CD8-positive, alpha-beta memory T cell (primary cell): ENCODE results near the gene APBB3. TPM values are rescaled to one million over a fixed set of nuclear protein-coding genes. Genes with fewer than 3 reads are reported as not detected.

ENCODE experiments used
- CTCF ChIA-PET: fragments of 350-600 bp; sonication (Branson Sonifier 250); formaldehyde crosslinking; loops from one replicate; lab custom pipeline; 2021; ENCODE audit warnings: antibody characterized with exemption; lab: Charles Lee
- POLR2A ChIA-PET: fragments of 350-600 bp; sonication (Branson Sonifier 250); formaldehyde crosslinking; loops from one replicate; lab custom pipeline; 2021; ENCODE audit warnings: antibody characterized with exemption; lab: Charles Lee
- DNase-seq, 5 donors: peaks; one replicate each; pipeline versions ENCODE4 v3.0.0 to v3.0.0-alpha.2; 2020 to 2022; ENCODE audit warnings: mixed read lengths in 1 of 5
- H3K27ac ChIP-seq: one replicate; pipeline ENCODE4 v1.7.0; 2013; ENCODE audit warnings: low read depth, mild to moderate bottlenecking, low read length, moderate library complexity
- H3K27me3 ChIP-seq: 2 replicates; pipeline ENCODE4 v1.7.0; 2013; ENCODE audit warnings: low read length, mild to moderate bottlenecking; ENCODE audit not compliant: insufficient read depth, poor library complexity, severe bottlenecking
- H3K36me3 ChIP-seq: 2 replicates; pipeline ENCODE4 v1.7.0; 2013; ENCODE audit warnings: mild to moderate bottlenecking, low read length, moderate library complexity; ENCODE audit not compliant: insufficient read depth
- H3K4me1 ChIP-seq: 2 replicates; pipeline ENCODE4 v1.7.0; 2013; ENCODE audit warnings: mild to moderate bottlenecking, low read length, moderate library complexity; ENCODE audit not compliant: insufficient read depth
- H3K4me3 ChIP-seq: 2 replicates; pipeline ENCODE4 v1.7.0; 2013; ENCODE audit warnings: mild to moderate bottlenecking, low read length
- H3K9me3 ChIP-seq: 2 replicates; pipeline ENCODE4 v1.7.0; 2013; ENCODE audit warnings: mild to moderate bottlenecking, low read length
- H3K27ac Mint-ChIP-seq, 8 donors: one replicate each; pipeline ENCODE4 v1.8.0; 2020 to 2021; ENCODE audit warnings: mixed read lengths in 8 of 8, mild to moderate bottlenecking in 6 of 8, inconsistent platforms in 3 of 8, moderate library complexity in 3 of 8
- H3K27me3 Mint-ChIP-seq, 2 donors: one replicate each; pipeline ENCODE4 v1.8.0; 2020 to 2021; ENCODE audit warnings: mixed read lengths in 2 of 2, mild to moderate bottlenecking in 1 of 2, moderate library complexity in 1 of 2
- H3K36me3 Mint-ChIP-seq, 3 donors: one replicate each; pipeline ENCODE4 v1.8.0; 2020 to 2021; ENCODE audit warnings: mixed read lengths in 3 of 3, inconsistent platforms in 1 of 3, mild to moderate bottlenecking in 1 of 3
- H3K4me1 Mint-ChIP-seq, 3 donors: one replicate each; pipeline ENCODE4 v1.8.0; 2020 to 2021; ENCODE audit warnings: mixed read lengths in 3 of 3, inconsistent platforms in 1 of 3, mild to moderate bottlenecking in 1 of 3
- H3K4me3 Mint-ChIP-seq, 7 donors: one replicate each; pipeline ENCODE4 v1.8.0; 2020 to 2021; ENCODE audit warnings: mixed read lengths in 7 of 7, mild to moderate bottlenecking in 6 of 7, moderate library complexity in 4 of 7, inconsistent platforms in 2 of 7
- H3K9me3 Mint-ChIP-seq, 5 donors: one replicate each; pipeline ENCODE4 v1.8.0; 2020 to 2022; ENCODE audit warnings: mixed read lengths in 5 of 5, mild to moderate bottlenecking in 3 of 5, moderate library complexity in 2 of 5, inconsistent platforms in 1 of 5
- polyA plus RNA-seq: library from polyadenylated mRNA; unstranded; fragments of 300-500 nt; fragmentation: Illumina TruSeq; gene quantifications from one replicate; pipeline ENCODE4 v1.2.3, GENCODE V29; 2021
- total RNA-seq, 2 experiments: library from RNA; stranded (reverse); gene quantifications; one replicate each; pipeline ENCODE4 v1.2.3, GENCODE V29; 2021

APBB3 gene
- total and polyA plus RNA-seq, 3 experiments from 2014 or later, result 3.5 to 17.0 (median 14.1) TPM

GRCh38 chr5:140558542-140558941, 5.9 kb downstream of the APBB3 start:
- Mint-ChIP-seq H3K9me3 (no peaks in the 10 kb centered on the region), H3K27ac (peak overlapping the region in 5 of 8 donors; percentile 4 to 97 (median 95)), H3K4me3 (peak overlapping the region in 2 of 7 donors; percentile 33 to 91), H3K4me1 (peaks cover 47 to 62% (median 54%) of the 10 kb centered on the region in 3 donors), H3K27me3 (no peaks in the 10 kb centered on the region), H3K36me3 (peaks cover 3 to 47% (median 4%) of the 10 kb centered on the region in 3 donors)
- ChIA-PET CTCF (interaction anchor here (4.1 kb wide), 1 partner anchor 11 kb away, joined by 34 read pairs; the partner anchor contains the start of gene EIF4EBP3), POLR2A (interaction anchor here (0.9 to 2.1 kb wide), 2 partner anchors 12 to 81 kb away, joined by 4 to 5 read pairs; no protein-coding TSS in a partner anchor)
- no peak for DNase-seq
- Histone ChIP-seq H3K4me3 (no peak overlapping the region), H3K27ac (no peak overlapping the region), H3K36me3 (peaks cover 13% of the 10 kb centered on the region), H3K4me1 (peaks cover 40% of the 10 kb centered on the region), H3K9me3 (no peaks in the 10 kb centered on the region), H3K27me3 (no peaks in the 10 kb centered on the region)

- H3K4me3 Mint-ChIP-seq, result peak overlapping the region; percentile 77 to 97 (median 93)
- no peaks in the 10 kb centered on the region for H3K27me3 Mint-ChIP-seq
- peaks cover 13% of the 10 kb centered on the region for H3K36me3 ChIP-seq
- no peak for DNase-seq
- H3K36me3 Mint-ChIP-seq, result peaks cover 3 to 53% (median 4%) of the 10 kb centered on the region in 3 donors
- ChIA-PET CTCF (interaction anchor here (1.4 to 4.1 kb wide), 3 partner anchors 8 to 77 kb away, joined by 3 to 34 read pairs (median 4); partner anchors contain the start of gene EIF4EBP3), POLR2A (interaction anchor here (1.0 to 2.1 kb wide), 4 partner anchors 10 to 90 kb away, joined by 4 to 12 read pairs (median 6); partner anchors contain the start of genes EIF4EBP3, IK and NDUFA2)
- no peaks in the 10 kb centered on the region for H3K9me3 Mint-ChIP-seq
- H3K9me3 ChIP-seq, result no peaks in the 10 kb centered on the region
- no peaks in the 10 kb centered on the region for H3K27me3 ChIP-seq
- peak overlapping the region; percentile 91 to 99 (median 96) for H3K27ac Mint-ChIP-seq
- H3K27ac ChIP-seq, result peak overlapping the region; percentile 96
- no peak overlapping the region for H3K4me3 ChIP-seq
- H3K4me1 Mint-ChIP-seq, result peaks cover 49 to 62% (median 54%) of the 10 kb centered on the region in 3 donors
- peaks cover 34% of the 10 kb centered on the region for H3K4me1 ChIP-seq
Measured at GRCh38 chr5:140557965-140558364, 6.4 kb downstream of the APBB3 start.

- no peaks in the 10 kb centered on the region for H3K9me3 ChIP-seq
- Mint-ChIP-seq H3K27ac (peak within 1 kb of the TSS; percentile 91 to 99 (median 96)), H3K4me3 (peak within 1 kb of the TSS; percentile 77 to 97 (median 93)), H3K4me1 (peaks cover 48 to 59% (median 50%) of the 10 kb centered on the region in 3 donors), H3K9me3 (no peaks in the 10 kb centered on the region), H3K36me3 (peaks cover 3 to 51% (median 4%) of the 10 kb centered on the region in 3 donors), H3K27me3 (no peaks in the 10 kb centered on the region)
- peaks cover 30% of the 10 kb centered on the region for H3K4me1 ChIP-seq
- no peaks in the 10 kb centered on the region for H3K27me3 ChIP-seq
- peak within 1 kb of the TSS; percentile 60 for H3K4me3 ChIP-seq
- H3K27ac ChIP-seq, result peak within 1 kb of the TSS; percentile 96
- H3K36me3 ChIP-seq, result peaks cover 13% of the 10 kb centered on the region
- peak; percentile 75 to 89 (median 79) for DNase-seq
- POLR2A ChIA-PET, result interaction anchor here (1.0 to 2.1 kb wide), 6 partner anchors 8 to 155 kb away, joined by 3 to 12 read pairs (median 5); partner anchors contain the start of genes ANKHD1, EIF4EBP3, IK and NDUFA2
- CTCF ChIA-PET, result interaction anchor here (1.4 to 4.1 kb wide), 3 partner anchors 9 to 77 kb away, joined by 3 to 34 read pairs (median 4); partner anchors contain the start of gene EIF4EBP3
Measured at GRCh38 chr5:140557136-140557805, 7.1 kb downstream of the APBB3 start, which contains the start of gene SRA1. TSS of gene SRA1 (minus strand) at chr5:140557473. CDS start at chr5:140557452, 21 bp downstream.

GRCh38 chr5:140556438-140556837, 8.0 kb downstream of the APBB3 start:
- peak overlapping the region; percentile 77 to 97 (median 93) for H3K4me3 Mint-ChIP-seq

GRCh38 chr5:140555747-140556312, 8.6 kb downstream of the APBB3 start:
- Histone ChIP-seq H3K9me3 (no peaks in the 10 kb centered on the region), H3K4me3 (peak overlapping the region; percentile 60), H3K36me3 (peaks cover 7% of the 10 kb centered on the region), H3K27me3 (no peaks in the 10 kb centered on the region), H3K4me1 (peaks cover 30% of the 10 kb centered on the region), H3K27ac (peak overlapping the region; percentile 96)
- Mint-ChIP-seq H3K36me3 (peaks cover 0 to 54% (median 7%) of the 10 kb centered on the region in 3 donors), H3K27me3 (no peaks in the 10 kb centered on the region), H3K27ac (peak overlapping the region; percentile 91 to 99 (median 96)), H3K4me3 (peak overlapping the region; percentile 77 to 97 (median 93)), H3K4me1 (peaks cover 48 to 55% (median 50%) of the 10 kb centered on the region in 3 donors), H3K9me3 (no peaks in the 10 kb centered on the region)
- ChIA-PET CTCF (interaction anchor here (1.0 to 1.2 kb wide), 2 partner anchors 9 to 84 kb away, joined by 3 read pairs; partner anchors contain the start of genes EIF4EBP3 and TMCO6), POLR2A (no interaction called here)
- no peak for DNase-seq

More at GRCh38 chr5:140556438-140556837, 8.0 kb downstream of the APBB3 start:
- Mint-ChIP-seq H3K27ac (peak overlapping the region; percentile 91 to 99 (median 96)), H3K4me1 (peaks cover 48 to 58% (median 50%) of the 10 kb centered on the region in 3 donors), H3K9me3 (no peaks in the 10 kb centered on the region), H3K27me3 (no peaks in the 10 kb centered on the region), H3K36me3 (peaks cover 4 to 54% (median 5%) of the 10 kb centered on the region in 3 donors)
- Histone ChIP-seq H3K4me1 (peaks cover 30% of the 10 kb centered on the region), H3K27ac (peak overlapping the region; percentile 96), H3K4me3 (peak overlapping the region; percentile 60), H3K9me3 (no peaks in the 10 kb centered on the region), H3K27me3 (no peaks in the 10 kb centered on the region), H3K36me3 (peaks cover 13% of the 10 kb centered on the region)
- peak in 1 of 5 donors; percentile 12 for DNase-seq
- ChIA-PET POLR2A (interaction anchor here (1.8 kb wide), 1 partner anchor 8 kb away, joined by 12 read pairs; the partner anchor contains the start of gene EIF4EBP3), CTCF (interaction anchor here (1.0 to 4.1 kb wide), 3 partner anchors 9 to 83 kb away, joined by 3 to 34 read pairs (median 3); partner anchors contain the start of genes EIF4EBP3 and TMCO6)

GRCh38 chr5:140554454-140554853, 9.9 kb downstream of the APBB3 start:
- ChIA-PET CTCF (no interaction called here), POLR2A (interaction anchor here (0.7 kb wide), 1 partner anchor 10 kb away, joined by 3 read pairs; no protein-coding TSS in a partner anchor)
- peaks cover 37% of the 10 kb centered on the region for H3K4me1 ChIP-seq
- Mint-ChIP-seq H3K36me3 (peaks cover 0 to 58% (median 9%) of the 10 kb centered on the region in 3 donors), H3K27ac (peak overlapping the region in 7 of 8 donors; percentile 53 to 98 (median 79)), H3K27me3 (no peaks in the 10 kb centered on the region), H3K4me1 (peaks cover 52 to 64% (median 55%) of the 10 kb centered on the region in 3 donors), H3K9me3 (no peaks in the 10 kb centered on the region), H3K4me3 (peak overlapping the region in 3 of 7 donors; percentile 0 to 28 (median 2))
- H3K27ac ChIP-seq, result no peak overlapping the region
- peaks cover 11% of the 10 kb centered on the region for H3K36me3 ChIP-seq
- no peaks in the 10 kb centered on the region for H3K27me3 ChIP-seq
- H3K9me3 ChIP-seq, result no peaks in the 10 kb centered on the region
- H3K4me3 ChIP-seq, result no peak overlapping the region
- no peak for DNase-seq

GRCh38 chr5:140553657-140554056, 10.7 kb downstream of the APBB3 start:
- no peaks in the 10 kb centered on the region for H3K27me3 Mint-ChIP-seq
- H3K4me3 ChIP-seq, result no peak overlapping the region
- H3K27ac ChIP-seq, result no peak overlapping the region
- peaks cover 56 to 72% (median 62%) of the 10 kb centered on the region in 3 donors for H3K4me1 Mint-ChIP-seq
- peaks cover 11% of the 10 kb centered on the region for H3K36me3 ChIP-seq
- ChIA-PET POLR2A (interaction anchor here (1.0 kb wide), 1 partner anchor 74 kb away, joined by 3 read pairs; no protein-coding TSS in a partner anchor), CTCF (no interaction called here)
- peaks cover 45% of the 10 kb centered on the region for H3K4me1 ChIP-seq
- no peaks in the 10 kb centered on the region for H3K27me3 ChIP-seq
- H3K9me3 Mint-ChIP-seq, result no peaks in the 10 kb centered on the region
- DNase-seq, result no peak
- no peaks in the 10 kb centered on the region for H3K9me3 ChIP-seq
- peak overlapping the region in 7 of 8 donors; percentile 12 to 82 (median 62) for H3K27ac Mint-ChIP-seq
- peak overlapping the region in 3 of 7 donors; percentile 6 to 28 (median 23) for H3K4me3 Mint-ChIP-seq
- peaks cover 0 to 65% (median 9%) of the 10 kb centered on the region in 3 donors for H3K36me3 Mint-ChIP-seq
